ENCODE results near the gene GRIN2C.

The GRIN2C gene

GRCh38 chr17:74852237-74853047 lies 7.2 kb downstream of the GRIN2C start:
- H3K4me3 ChIP-seq (ENCODE audit: low read depth, low read length), result peak overlapping the region; percentile 7
- no peak for DNase-seq (ENCODE audit: low read depth)

- DNase-seq (ENCODE audit: low read depth), result no peak
- no peak overlapping the region for H3K4me3 ChIP-seq (ENCODE audit: low read depth, low read length)
These were observed 8.0 kb downstream of the GRIN2C start for GRCh38 chr17:74851612-74852236.

- H3K4me3 ChIP-seq (ENCODE audit: low read depth, low read length), result no peak overlapping the region
- DNase-seq (ENCODE audit: low read depth), result no peak
These were observed 8.8 kb downstream of the GRIN2C start for GRCh38 chr17:74850914-74851313.

GRCh38 chr17:74850310-74850709 lies 9.4 kb downstream of the GRIN2C start:
- no peak for DNase-seq (ENCODE audit: low read depth)
- no peak overlapping the region for H3K4me3 ChIP-seq (ENCODE audit: low read depth, low read length)

GRCh38 chr17:74848656-74849399 lies 10.9 kb downstream of the GRIN2C start:
- no peak overlapping the region for H3K4me3 ChIP-seq (ENCODE audit: low read depth, low read length)
- no peak for DNase-seq (ENCODE audit: low read depth)

- no peak for DNase-seq (ENCODE audit: low read depth)
- H3K4me3 ChIP-seq (ENCODE audit: low read depth, low read length), result no peak overlapping the region
These were observed 13.1 kb downstream of the GRIN2C start for GRCh38 chr17:74846621-74847020.

- H3K4me3 ChIP-seq (ENCODE audit: low read depth, low read length), result no peak overlapping the region
- DNase-seq (ENCODE audit: low read depth), result no peak
These were observed 16.4 kb downstream of the GRIN2C start for GRCh38 chr17:74843352-74843627.

- peak; percentile 13 for DNase-seq (ENCODE audit: low read depth)
- peak overlapping the region; percentile 37 for H3K4me3 ChIP-seq (ENCODE audit: low read depth, low read length)
These were observed 16.9 kb downstream of the GRIN2C start for GRCh38 chr17:74842599-74843351.

- H3K4me3 ChIP-seq (ENCODE audit: low read depth, low read length), result no peak overlapping the region
These were observed 17.5 kb downstream of the GRIN2C start for GRCh38 chr17:74842146-74842598.

GRCh38 chr17:74840989-74841666 lies 18.6 kb downstream of the GRIN2C start:
- no peak for DNase-seq (ENCODE audit: low read depth)
- H3K4me3 ChIP-seq (ENCODE audit: low read depth, low read length), result no peak overlapping the region

More at GRCh38 chr17:74842146-74842598, 17.5 kb downstream of the GRIN2C start:
- DNase-seq (ENCODE audit: low read depth), result no peak

GRCh38 chr17:74839990-74840852 lies 19.5 kb downstream of the GRIN2C start:
- no peak overlapping the region for H3K4me3 ChIP-seq (ENCODE audit: low read depth, low read length)
- no peak for DNase-seq (ENCODE audit: low read depth)

- DNase-seq (ENCODE audit: low read depth), result no peak
- no peak overlapping the region for H3K4me3 ChIP-seq (ENCODE audit: low read depth, low read length)
These were observed 21.4 kb downstream of the GRIN2C start for GRCh38 chr17:74838274-74838673.

- no peak for DNase-seq (ENCODE audit: low read depth)
- H3K4me3 ChIP-seq (ENCODE audit: low read depth, low read length), result no peak overlapping the region
These were observed 22.8 kb downstream of the GRIN2C start for GRCh38 chr17:74836691-74837467.

GRCh38 chr17:74836191-74836590 lies 23.5 kb downstream of the GRIN2C start:
- no peak for DNase-seq (ENCODE audit: low read depth)
- H3K4me3 ChIP-seq (ENCODE audit: low read depth, low read length), result no peak overlapping the region

- DNase-seq (ENCODE audit: low read depth), result no peak
- no peak overlapping the region for H3K4me3 ChIP-seq (ENCODE audit: low read depth, low read length)
These were observed 25.9 kb downstream of the GRIN2C start for GRCh38 chr17:74833501-74834377.

- H3K4me3 ChIP-seq (ENCODE audit: low read depth, low read length), result no peak overlapping the region
- no peak for DNase-seq (ENCODE audit: low read depth)
These were observed 27.3 kb downstream of the GRIN2C start for GRCh38 chr17:74832421-74832820.
